Neutrophil (primary cell): ENCODE results near the gene MEIS3.
"Not testable (repeated sequence)": the region's sequence is repeated elsewhere in the genome, so short reads cannot be mapped to it uniquely, and the experiment has no call there.

Experiments used
- H3K27ac ChIP-seq: fragments of 200-600 bp; sonication (generic); 2 replicates; pipeline ENCODE4 v1.5.1; 2016; ENCODE audit warnings: mild to moderate bottlenecking, moderate library complexity
- H3K27me3 ChIP-seq: fragments of 200-600 bp; sonication (generic); 2 replicates; pipeline ENCODE4 v1.6.0; 2016; ENCODE audit warnings: mild to moderate bottlenecking
- H3K36me3 ChIP-seq: fragments of 200-600 bp; sonication (generic); 2 replicates; pipeline ENCODE4 v1.5.1; 2017
- H3K4me1 ChIP-seq, 2 experiments: fragments of 200-600 bp in 1 of 2; sonication (generic) in 1 of 2; 1 replicate in 1 of 2; 2 replicates in 1 of 2; pipeline versions ENCODE4 v1.5.1 to v1.6.1; 2013 to 2016; ENCODE audit warnings: low read depth in 1 of 2, low read length in 1 of 2, mild to moderate bottlenecking in 1 of 2, moderate library complexity in 1 of 2; ENCODE audit not compliant: control insufficient read depth in 1 of 2, insufficient read depth in 1 of 2
- H3K4me3 ChIP-seq, 2 experiments: fragments of 200-600 bp in 1 of 2; sonication (generic) in 1 of 2; 1 replicate in 1 of 2; 2 replicates in 1 of 2; pipeline ENCODE4 v1.5.1; 2013 to 2016; ENCODE audit warnings: low read depth in 1 of 2, low read length in 1 of 2, mild to moderate bottlenecking in 1 of 2, moderate library complexity in 1 of 2
- H3K9me3 ChIP-seq: fragments of 200-600 bp; sonication (generic); 2 replicates; pipeline ENCODE4 v1.5.1; 2016
- CTCF ChIP-seq: fragments of 200-600 bp; sonication (generic); IDR thresholded peaks from 2 replicates; pipeline ENCODE4 v1.5.1; 2016; ENCODE audit warnings: antibody characterized with exemption

Gene MEIS3

DNA sequence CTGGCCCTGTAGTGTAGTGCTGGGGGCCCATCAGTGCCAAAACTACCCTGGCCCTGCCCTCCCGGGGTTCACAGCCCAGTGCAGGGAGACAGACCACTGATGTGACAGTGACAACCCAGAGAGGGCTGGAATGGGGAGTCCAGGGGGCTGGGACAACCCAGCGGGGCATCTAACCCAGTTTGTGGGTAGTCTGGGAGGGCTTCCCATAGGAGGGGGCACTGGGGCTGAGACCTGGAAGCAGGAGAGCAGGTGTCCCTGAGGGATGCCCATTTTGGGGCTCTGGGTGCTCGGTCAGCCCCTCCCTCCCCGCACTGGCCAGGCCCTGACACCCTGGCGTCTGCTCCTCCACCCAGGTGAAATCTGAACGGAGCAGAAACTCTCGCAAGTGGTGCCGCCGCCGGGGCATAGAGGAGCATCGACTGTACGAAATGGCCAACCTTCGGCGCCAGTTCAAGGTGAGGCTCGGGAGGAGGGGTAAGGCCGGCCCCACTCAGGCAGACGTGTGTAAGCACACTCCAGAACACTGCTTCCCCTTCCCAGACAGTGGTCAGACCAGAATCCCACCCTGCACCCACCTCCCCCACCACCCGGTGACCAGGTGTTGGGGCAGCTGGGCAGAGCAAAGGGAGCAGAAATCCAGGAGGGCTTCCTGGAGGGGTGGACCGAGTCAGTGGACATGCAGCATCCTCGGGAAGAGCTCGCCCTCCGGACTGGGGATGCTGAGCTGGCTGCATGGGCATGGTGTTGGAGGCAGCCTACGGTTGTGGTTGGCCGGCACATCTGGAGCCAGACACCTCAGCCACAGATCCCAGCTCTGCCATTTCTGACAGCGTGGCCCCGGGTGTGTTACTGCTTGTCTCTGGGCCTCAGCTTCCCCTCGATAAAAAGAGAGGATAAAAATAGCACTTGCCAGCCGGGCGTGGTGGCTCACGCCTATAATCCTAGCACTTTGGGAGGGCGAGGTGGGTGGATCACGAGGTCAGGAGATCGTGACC lies 45.8 kb downstream of the MEIS3 start:
- Histone ChIP-seq H3K9me3 (no peaks in the 10 kb centered on the region), H3K27ac (peak overlapping the region; percentile 94), H3K4me1 (peaks cover 55 to 70% of the 10 kb centered on the region in 2 experiments), H3K4me3 (no peak overlapping the region), H3K27me3 (no peaks in the 10 kb centered on the region), H3K36me3 (peaks cover 96% of the 10 kb centered on the region)
- TF ChIP-seq CTCF, result no peak

DNA sequence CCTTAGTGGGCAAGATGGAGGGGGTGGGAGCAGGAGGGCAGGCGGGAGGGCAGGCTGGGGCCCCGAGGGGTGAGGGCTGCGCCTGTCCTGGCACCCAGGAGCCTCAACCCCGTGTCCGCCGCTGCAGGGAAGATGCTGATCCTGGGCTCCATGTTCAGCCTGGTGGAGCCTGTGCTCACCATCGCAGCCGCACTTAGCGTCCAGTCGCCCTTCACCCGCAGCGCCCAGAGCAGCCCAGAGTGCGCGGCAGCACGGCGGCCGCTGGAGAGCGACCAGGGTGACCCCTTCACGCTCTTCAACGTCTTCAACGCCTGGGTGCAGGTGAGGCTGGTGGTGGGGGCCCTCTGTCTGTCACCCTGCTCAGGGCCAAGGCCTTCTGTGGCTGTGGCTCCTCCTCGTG lies 46.7 kb downstream of the MEIS3 start:
- Histone ChIP-seq H3K4me1 (peaks cover 57 to 73% of the 10 kb centered on the region in 2 experiments), H3K9me3 (no peaks in the 10 kb centered on the region), H3K36me3 (peaks cover 94% of the 10 kb centered on the region), H3K4me3 (no peak overlapping the region), H3K27ac (peak overlapping the region; percentile 94), H3K27me3 (no peaks in the 10 kb centered on the region)
- no peak for TF ChIP-seq CTCF

GRCh38 chr19:47371261-47371660 lies 48.1 kb downstream of the MEIS3 start:
- TF ChIP-seq CTCF, result no peak
- no peaks in the 10 kb centered on the region for H3K9me3 ChIP-seq
- H3K36me3 ChIP-seq, result peaks cover 94% of the 10 kb centered on the region
- peak overlapping the region; percentile 34 to 49 for H3K4me3 ChIP-seq
- peak overlapping the region; percentile 94 for H3K27ac ChIP-seq
- H3K27me3 ChIP-seq, result no peaks in the 10 kb centered on the region
- H3K4me1 ChIP-seq, result peaks cover 44 to 66% of the 10 kb centered on the region in 2 experiments

DNA sequence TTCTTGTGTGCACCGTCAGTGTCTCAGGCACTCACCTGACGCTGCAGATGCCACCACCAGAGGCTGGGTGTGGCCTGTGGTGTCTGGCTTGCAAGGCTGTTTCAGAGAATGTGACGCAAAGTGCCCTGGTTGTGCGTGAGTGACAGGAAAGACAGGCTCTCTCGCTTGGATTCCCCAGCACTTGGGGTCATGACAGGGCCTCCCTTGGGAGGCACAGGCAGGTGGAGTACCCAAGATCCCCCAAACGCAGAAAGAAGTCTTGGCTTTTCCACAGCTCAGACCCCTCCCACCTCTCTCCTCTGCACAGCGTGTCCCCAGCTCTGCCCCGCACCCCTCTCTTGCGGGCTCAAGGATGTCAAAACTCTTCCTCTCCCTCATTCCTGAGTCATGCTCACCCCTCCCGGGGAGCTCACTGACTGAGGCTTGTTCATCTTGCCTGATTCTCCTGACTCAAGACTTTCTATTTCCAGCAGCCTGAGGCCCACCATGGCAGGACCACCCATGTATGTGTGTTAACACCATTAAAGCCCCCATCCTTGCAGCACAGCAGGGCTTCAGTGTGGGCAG lies 49.2 kb downstream of the MEIS3 start:
- peak overlapping the region; percentile 94 for H3K27ac ChIP-seq
- peaks cover 94% of the 10 kb centered on the region for H3K36me3 ChIP-seq
- TF ChIP-seq CTCF, result peak; percentile 64
- no peaks in the 10 kb centered on the region for H3K27me3 ChIP-seq
- peaks cover 47 to 73% of the 10 kb centered on the region in 2 experiments for H3K4me1 ChIP-seq
- H3K4me3 ChIP-seq, result peak overlapping the region; percentile 34 to 49
- no peaks in the 10 kb centered on the region for H3K9me3 ChIP-seq

- Histone ChIP-seq H3K27ac (peak overlapping the region; percentile 91), H3K4me1 (peaks cover 65 to 76% of the 10 kb centered on the region in 2 experiments), H3K36me3 (peaks cover 94% of the 10 kb centered on the region), H3K4me3 (peak overlapping the region in 1 of 2 experiments; percentile 31)
- not testable (repeated sequence) for H3K9me3 ChIP-seq, H3K27me3 ChIP-seq
Observed at GRCh38 chr19:47365455-47365854, 53.9 kb downstream of the MEIS3 start.
